Thyroid gland (tissue), 4 donors: ENCODE results near the gene SMARCE1. TPM values are rescaled to one million over a fixed set of nuclear protein-coding genes. Genes with fewer than 3 reads are reported as not detected.

Experiments
- DNase-seq, 2 donors: peaks; one replicate each; pipeline ENCODE4 v3.0.0-alpha.2; 2019
- H3K27ac ChIP-seq, 3 donors: fragments of 200-600 bp; sonication (generic); 1 replicate in 2 of 3; 2 replicates in 1 of 3; pipeline ENCODE4 v1.5.1; 2016 to 2019; ENCODE audit warnings: mild to moderate bottlenecking in 1 of 3, moderate library complexity in 1 of 3
- H3K27me3 ChIP-seq: fragments of 200-600 bp; sonication (generic); one replicate; pipeline ENCODE4 v1.5.1; 2019
- H3K36me3 ChIP-seq, 2 donors: fragments of 200-600 bp; sonication (generic); one replicate each; pipeline ENCODE4 v1.5.1; 2016 to 2019
- H3K4me1 ChIP-seq, 2 donors: fragments of 200-600 bp; sonication (generic); one replicate each; pipeline ENCODE4 v1.5.1; 2017 to 2019
- H3K4me3 ChIP-seq, 3 donors: fragments of 200-600 bp; sonication (generic); replicated peaks in 1 of 3; 1 replicate in 2 of 3; 2 replicates in 1 of 3; pipeline ENCODE4 v1.5.1; 2016; ENCODE audit warnings: mild to moderate bottlenecking in 1 of 3
- H3K9me3 ChIP-seq: fragments of 200-600 bp; sonication (generic); one replicate; pipeline ENCODE4 v1.5.1; 2017
- CTCF ChIP-seq, 6 experiments: fragments of 200-600 bp in 3 of 6; fragments of 450-650 bp in 3 of 6; sonication (generic) in 3 of 6; IDR thresholded peaks; one replicate each; pipeline ENCODE4 v1.5.1; 2016 to 2019; ENCODE audit warnings: antibody characterized with exemption in 6 of 6, mild to moderate bottlenecking in 2 of 6, inconsistent platforms in 1 of 6, moderate library complexity in 1 of 6
- POLR2A ChIP-seq, 2 donors: fragments of 450-650 bp; IDR thresholded peaks; one replicate each; pipeline ENCODE4 v1.6.1; 2017; ENCODE audit warnings: antibody characterized with exemption in 2 of 2, mild to moderate bottlenecking in 2 of 2, moderate library complexity in 1 of 2
- WGBS, 2 donors: methylation state at CpG; one replicate each; pipeline ENCODE4 v1.1.5; 2017; 5-methylcytosine and 5-hydroxymethylcytosine counted together
- intact Hi-C: fragments of 100-400 bp; cut with DNase I; formaldehyde crosslinking; loops from one replicate; pipeline ENCODE4 v1.15.1; 2023
- total RNA-seq, 4 donors: library from RNA; depleted of rRNA; stranded (reverse); fragments of >200 nt; gene quantifications; one replicate each; pipeline ENCODE4 v1.2.3, GENCODE V29; 2016

The SMARCE1 gene
- total RNA-seq, 4 donors from 2014 or later = 82.1 to 125 (median 108) TPM

DNA sequence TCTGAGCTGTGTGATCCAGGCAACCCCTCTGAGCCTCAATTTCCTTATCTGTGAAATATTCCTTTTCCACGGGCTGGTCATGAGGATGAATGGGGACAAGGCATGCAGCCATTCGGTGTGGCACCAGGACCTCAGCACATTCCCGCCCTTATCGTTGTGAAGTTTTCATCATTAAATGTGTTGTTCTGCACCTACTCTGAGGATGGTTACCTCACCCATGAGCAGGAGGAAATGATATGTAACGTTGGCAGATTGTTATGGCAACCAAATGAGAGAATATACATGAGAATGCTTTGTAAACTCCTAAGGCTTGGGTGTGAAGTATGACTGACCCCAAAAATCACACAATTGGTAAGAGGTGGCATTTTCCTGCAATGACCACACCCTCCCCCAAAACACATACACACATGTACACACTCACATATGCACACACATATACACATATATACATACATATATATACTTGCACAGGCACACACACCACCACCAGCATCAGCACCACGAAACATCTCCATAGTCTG is 39.5 kb downstream of the SMARCE1 start:
- peaks cover 10 to 21% of the 10 kb centered on the region in 2 donors for H3K4me1 ChIP-seq
- WGBS, 2 donors = 69 to 71% methylated on average over 6 of the region's 6 CpGs
- H3K27ac ChIP-seq = peak overlapping the region in 1 of 3 donors; percentile 8
- no peaks in the 10 kb centered on the region for H3K27me3 ChIP-seq
- intact Hi-C loops = no loop called here
- no peak for DNase-seq
- H3K36me3 ChIP-seq = no peaks in the 10 kb centered on the region
- no peaks in the 10 kb centered on the region for H3K9me3 ChIP-seq
- TF ChIP-seq CTCF (IDR thresholded peaks at IDR 0.05) = no peak
- no peak for TF ChIP-seq POLR2A (IDR thresholded peaks at IDR 0.05)
- H3K4me3 ChIP-seq = no peak overlapping the region

GRCh38 chr17:40607641-40608040 is 40.0 kb downstream of the SMARCE1 start:
- Histone ChIP-seq H3K9me3 (no peaks in the 10 kb centered on the region), H3K27ac (peak overlapping the region in 1 of 3 donors; percentile 57), H3K4me3 (no peak overlapping the region), H3K36me3 (no peaks in the 10 kb centered on the region), H3K27me3 (no peaks in the 10 kb centered on the region), H3K4me1 (peaks cover 10 to 21% of the 10 kb centered on the region in 2 donors)
- WGBS, 2 donors = 35 to 48% methylated on average over 5 of the region's 5 CpGs
- TF ChIP-seq POLR2A (IDR thresholded peaks at IDR 0.05) (no peak), CTCF (IDR thresholded peaks at IDR 0.05) (no peak)
- peak; percentile 44 to 65 for DNase-seq
- intact Hi-C loops = no loop called here

GRCh38 chr17:40606548-40607353 is 40.9 kb downstream of the SMARCE1 start:
- 45 to 51% methylated on average over 10 of the region's 10 CpGs for WGBS, 2 donors
- intact Hi-C loops = no loop called here
- Histone ChIP-seq H3K4me1 (peaks cover 10 to 21% of the 10 kb centered on the region in 2 donors), H3K27ac (peak overlapping the region in 1 of 3 donors; percentile 57), H3K4me3 (no peak overlapping the region), H3K36me3 (no peaks in the 10 kb centered on the region), H3K27me3 (no peaks in the 10 kb centered on the region), H3K9me3 (no peaks in the 10 kb centered on the region)
- peak in 1 of 2 donors; percentile 44 for DNase-seq
- no peak for TF ChIP-seq POLR2A (IDR thresholded peaks at IDR 0.05)
- no peak for TF ChIP-seq CTCF (IDR thresholded peaks at IDR 0.05)

DNA sequence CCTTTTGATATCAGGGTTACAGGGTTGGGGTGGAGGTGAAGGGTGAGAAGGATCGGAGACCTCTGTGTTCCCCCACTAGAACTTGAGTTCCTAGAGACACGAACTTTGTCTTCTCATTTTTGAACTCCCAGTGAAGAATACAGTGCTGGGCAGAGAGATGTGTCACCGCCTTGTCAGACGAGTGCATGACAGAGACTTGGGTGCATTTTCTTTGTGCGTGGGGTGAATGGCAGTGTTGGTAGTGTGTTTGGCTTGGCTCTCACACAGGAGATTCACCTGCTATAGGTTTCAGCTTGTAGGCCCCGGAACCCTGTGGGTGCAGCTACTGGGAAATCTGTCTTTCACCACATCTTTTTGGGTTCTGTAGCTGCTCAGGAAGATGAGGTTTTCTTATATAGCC is 42.3 kb downstream of the SMARCE1 start:
- H3K9me3 ChIP-seq = no peaks in the 10 kb centered on the region
- peaks cover 10 to 21% of the 10 kb centered on the region in 2 donors for H3K4me1 ChIP-seq
- WGBS, 2 donors = 90 to 91% methylated on average over 6 of the region's 6 CpGs
- H3K4me3 ChIP-seq = no peak overlapping the region
- H3K27ac ChIP-seq = no peak overlapping the region
- DNase-seq = no peak
- intact Hi-C loops = no loop called here
- TF ChIP-seq POLR2A (IDR thresholded peaks at IDR 0.05) (no peak), CTCF (IDR thresholded peaks at IDR 0.05) (no peak)
- no peaks in the 10 kb centered on the region for H3K27me3 ChIP-seq
- H3K36me3 ChIP-seq = no peaks in the 10 kb centered on the region
